Activated CD4-positive, alpha-beta T cell treated with anti-CD3 and anti-CD28 coated beads for 36 hours (primary cell): ENCODE data around the gene RASEF. TPM values are rescaled to one million over a fixed set of nuclear protein-coding genes. Genes with fewer than 3 reads are reported as not detected.
"Not testable (repeated sequence)": the region's sequence is repeated elsewhere in the genome, so short reads cannot be mapped to it uniquely, and the experiment has no call there.

Experiments
- ATAC-seq: fragments of 200-7000 bp; cut with Tn5 transposase; one replicate; pipeline ENCODE4 v1.10.0; 2021; ENCODE audit warnings: mild to moderate bottlenecking, moderate library complexity
- CTCF ChIA-PET: fragments of 350-600 bp; sonication (Branson Sonifier 250); formaldehyde crosslinking; loops from one replicate; lab custom pipeline; 2021; ENCODE audit warnings: antibody characterized with exemption; lab: Charles Lee
- POLR2A ChIA-PET: fragments of 350-600 bp; sonication (Branson Sonifier 250); formaldehyde crosslinking; loops from one replicate; lab custom pipeline; 2021; ENCODE audit warnings: antibody characterized with exemption, inconsistent platforms; lab: Charles Lee
- DNase-seq: peaks from one replicate; pipeline ENCODE4 v3.0.0-alpha.2; 2020
- H3K27ac Mint-ChIP-seq: one replicate; pipeline ENCODE4 v1.8.0; 2021; ENCODE audit warnings: mixed read lengths
- H3K27me3 Mint-ChIP-seq: one replicate; pipeline ENCODE4 v1.8.0; 2021; ENCODE audit warnings: mixed read lengths
- H3K36me3 Mint-ChIP-seq: one replicate; pipeline ENCODE4 v1.8.0; 2021; ENCODE audit warnings: low read depth, mixed read lengths
- H3K4me1 Mint-ChIP-seq: one replicate; pipeline ENCODE4 v1.8.0; 2021; ENCODE audit warnings: mixed read lengths
- H3K4me3 Mint-ChIP-seq: one replicate; pipeline ENCODE4 v1.8.0; 2021; ENCODE audit warnings: mild to moderate bottlenecking, moderate library complexity, mixed read lengths
- H3K9me3 Mint-ChIP-seq: one replicate; pipeline ENCODE4 v1.8.0; 2021; ENCODE audit warnings: low read depth, mixed read lengths
- intact Hi-C, 2 experiments: fragments of 100-400 bp; cut with DNase I in 1 of 2; cut with micrococcal nuclease in 1 of 2; formaldehyde crosslinking; loops; one replicate each; pipeline versions ENCODE4 v1.14.2 to v1.15.1; 2022 to 2024; cut with DNase I, micrococcal nuclease
- total RNA-seq, 2 experiments: library from RNA; stranded (reverse); gene quantifications; one replicate each; pipeline ENCODE4 v1.2.3, GENCODE V29; 2021

Gene RASEF
- total RNA-seq, 2 experiments from 2014 or later, result not detected

- peak; percentile 79 for DNase-seq
- Mint-ChIP-seq H3K4me1 (no peaks in the 10 kb centered on the region), H3K4me3 (no peak overlapping the region), H3K9me3 (no peaks in the 10 kb centered on the region), H3K36me3 (no peaks in the 10 kb centered on the region), H3K27me3 (no peaks in the 10 kb centered on the region), H3K27ac (no peak overlapping the region)
- ChIA-PET POLR2A (no interaction called here), CTCF (interaction anchor here (0.6 to 1.3 kb wide), 4 partner anchors 9 to 680 kb away, joined by 3 read pairs; no protein-coding TSS in a partner anchor)
- intact Hi-C loops, result no loop called here
- peak; percentile 74 for ATAC-seq
These were observed 101.3 kb downstream of the RASEF start for GRCh38 chr9:82961504-82962125.

GRCh38 chr9:82957529-82958379, 105.2 kb downstream of the RASEF start:
- H3K4me3 Mint-ChIP-seq, result no peak overlapping the region
- CTCF ChIA-PET, result interaction anchor here (0.6 kb wide), 1 partner anchor 10 kb away, joined by 3 read pairs; no protein-coding TSS in a partner anchor
- ATAC-seq (no peak), DNase-seq (no peak)
- H3K36me3 Mint-ChIP-seq, result no peaks in the 10 kb centered on the region
- intact Hi-C loops, result no loop called here
- no peaks in the 10 kb centered on the region for H3K4me1 Mint-ChIP-seq
- H3K27me3 Mint-ChIP-seq, result no peaks in the 10 kb centered on the region
- POLR2A ChIA-PET, result no interaction called here
- H3K9me3 Mint-ChIP-seq, result no peaks in the 10 kb centered on the region
- H3K27ac Mint-ChIP-seq, result no peak overlapping the region

GRCh38 chr9:82949203-82949602, 113.7 kb downstream of the RASEF start:
- no peak overlapping the region for H3K27ac Mint-ChIP-seq
- ChIA-PET POLR2A (no interaction called here), CTCF (no interaction called here)
- intact Hi-C loops, result no loop called here
- no peaks in the 10 kb centered on the region for H3K36me3 Mint-ChIP-seq
- DNase-seq (no peak), ATAC-seq (no peak)
- no peaks in the 10 kb centered on the region for H3K27me3 Mint-ChIP-seq
- H3K9me3 Mint-ChIP-seq, result no peaks in the 10 kb centered on the region
- no peaks in the 10 kb centered on the region for H3K4me1 Mint-ChIP-seq
- no peak overlapping the region for H3K4me3 Mint-ChIP-seq

- POLR2A ChIA-PET, result no interaction called here
- CTCF ChIA-PET, result no interaction called here
These were observed 122.6 kb downstream of the RASEF start for GRCh38 chr9:82940376-82940775.

GRCh38 chr9:82939451-82939850, 123.5 kb downstream of the RASEF start:
- Mint-ChIP-seq H3K27me3 (no peaks in the 10 kb centered on the region), H3K4me3 (no peak overlapping the region), H3K9me3 (peaks cover 1% of the 10 kb centered on the region), H3K36me3 (no peaks in the 10 kb centered on the region), H3K27ac (no peak overlapping the region), H3K4me1 (peaks cover 2% of the 10 kb centered on the region)
- CTCF ChIA-PET, result no interaction called here
- POLR2A ChIA-PET, result no interaction called here
- intact Hi-C loops, result no loop called here
- DNase-seq (peak; percentile 12), ATAC-seq (peak; percentile 44)

More at GRCh38 chr9:82940376-82940775, 122.6 kb downstream of the RASEF start:
- Mint-ChIP-seq H3K4me3 (no peak overlapping the region), H3K36me3 (no peaks in the 10 kb centered on the region), H3K4me1 (peaks cover 2% of the 10 kb centered on the region), H3K27ac (no peak overlapping the region), H3K27me3 (no peaks in the 10 kb centered on the region), H3K9me3 (peaks cover 1% of the 10 kb centered on the region)
- intact Hi-C loops, result no loop called here
- DNase-seq (no peak), ATAC-seq (no peak)

GRCh38 chr9:82938426-82939218, 124.3 kb downstream of the RASEF start:
- ChIA-PET POLR2A (no interaction called here), CTCF (interaction anchor here (0.8 kb wide), 1 partner anchor 9 kb away, joined by 4 read pairs; no protein-coding TSS in a partner anchor)
- Mint-ChIP-seq H3K27ac (no peak overlapping the region), H3K9me3 (peaks cover 1% of the 10 kb centered on the region), H3K27me3 (no peaks in the 10 kb centered on the region), H3K4me1 (peaks cover 2% of the 10 kb centered on the region), H3K4me3 (no peak overlapping the region), H3K36me3 (no peaks in the 10 kb centered on the region)
- ATAC-seq, result no peak
- intact Hi-C loops, result no loop called here
- DNase-seq, result no peak

- intact Hi-C loops, H3K27me3 Mint-ChIP-seq, H3K9me3 Mint-ChIP-seq, DNase-seq, ATAC-seq, H3K4me3 Mint-ChIP-seq, H3K4me1 Mint-ChIP-seq, POLR2A ChIA-PET, H3K36me3 Mint-ChIP-seq, H3K27ac Mint-ChIP-seq: not testable (repeated sequence)
- CTCF ChIA-PET, result interaction anchor here (0.6 kb wide), 1 partner anchor 964 kb away, joined by 3 read pairs; no protein-coding TSS in a partner anchor
These were observed 126.4 kb downstream of the RASEF start for GRCh38 chr9:82936561-82936960.

- H3K36me3 Mint-ChIP-seq, result no peaks in the 10 kb centered on the region
- intact Hi-C loops, result no loop called here
- H3K9me3 Mint-ChIP-seq, result no peaks in the 10 kb centered on the region
- no peak overlapping the region for H3K4me3 Mint-ChIP-seq
- ChIA-PET POLR2A (no interaction called here), CTCF (no interaction called here)
- ATAC-seq (no peak), DNase-seq (no peak)
- H3K27me3 Mint-ChIP-seq, result peaks cover 2% of the 10 kb centered on the region
- H3K27ac Mint-ChIP-seq, result no peak overlapping the region
- peaks cover 2% of the 10 kb centered on the region for H3K4me1 Mint-ChIP-seq
These were observed 128.0 kb downstream of the RASEF start for GRCh38 chr9:82934949-82935348.

GRCh38 chr9:82934025-82934424, 128.9 kb downstream of the RASEF start:
- ATAC-seq, POLR2A ChIA-PET, H3K27ac Mint-ChIP-seq, H3K4me1 Mint-ChIP-seq, H3K36me3 Mint-ChIP-seq, H3K4me3 Mint-ChIP-seq, CTCF ChIA-PET, H3K27me3 Mint-ChIP-seq, intact Hi-C loops, H3K9me3 Mint-ChIP-seq, DNase-seq: not testable (repeated sequence)

GRCh38 chr9:82930116-82930515, 132.8 kb downstream of the RASEF start:
- DNase-seq (no peak), ATAC-seq (no peak)
- Mint-ChIP-seq H3K4me3 (no peak overlapping the region), H3K4me1 (no peaks in the 10 kb centered on the region), H3K27me3 (peaks cover 2% of the 10 kb centered on the region), H3K9me3 (no peaks in the 10 kb centered on the region), H3K27ac (no peak overlapping the region), H3K36me3 (no peaks in the 10 kb centered on the region)
- ChIA-PET CTCF (no interaction called here), POLR2A (no interaction called here)
- intact Hi-C loops, result no loop called here
